ENCODE results near the gene DHTKD1.
A peak's percentile ranks its signal among the peaks of the same experiment; 100 is the strongest.

The DHTKD1 gene

DNA sequence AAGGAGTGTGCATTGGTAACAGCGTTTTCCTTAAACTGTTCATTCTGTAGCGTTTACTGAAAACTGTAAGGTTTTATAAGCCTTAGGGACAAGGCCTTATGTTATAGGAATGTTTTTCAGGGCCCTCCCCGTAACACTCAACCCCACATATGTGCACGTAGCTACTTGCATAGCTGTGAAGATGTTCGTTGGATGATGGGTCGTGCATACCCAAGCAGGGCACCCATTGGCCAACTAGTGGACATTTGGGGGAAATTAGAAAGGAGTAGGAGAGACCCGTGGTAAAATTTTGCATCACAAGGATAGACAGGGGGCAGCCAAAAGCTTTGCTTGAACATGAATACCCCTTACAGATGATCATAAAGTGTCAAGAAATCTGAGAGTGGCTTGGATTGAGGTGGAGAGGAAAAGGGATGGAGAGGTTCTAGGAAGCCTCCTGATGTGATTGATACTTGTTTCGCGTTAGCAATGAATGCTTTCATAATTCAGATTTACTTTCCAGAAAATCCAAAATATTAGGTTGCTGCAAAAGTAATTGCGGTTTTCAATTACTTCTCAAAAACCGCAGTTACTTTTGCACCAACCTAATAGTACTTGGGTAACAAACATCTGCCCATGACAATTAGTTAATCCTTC, 61.6 kb downstream of the DHTKD1 start:
- in situ Hi-C loops (cut with HindIII; ENCODE audit: low sequenced_read_pairs) = loop anchor here (5.0 kb wide), 1 partner anchor 37 kb away; no protein-coding TSS in a partner anchor
- H3K4me3 ChIP-seq (ENCODE audit: low read depth, low read length) = peak overlapping the region; percentile 77
- TF ChIP-seq, protein P1, sequence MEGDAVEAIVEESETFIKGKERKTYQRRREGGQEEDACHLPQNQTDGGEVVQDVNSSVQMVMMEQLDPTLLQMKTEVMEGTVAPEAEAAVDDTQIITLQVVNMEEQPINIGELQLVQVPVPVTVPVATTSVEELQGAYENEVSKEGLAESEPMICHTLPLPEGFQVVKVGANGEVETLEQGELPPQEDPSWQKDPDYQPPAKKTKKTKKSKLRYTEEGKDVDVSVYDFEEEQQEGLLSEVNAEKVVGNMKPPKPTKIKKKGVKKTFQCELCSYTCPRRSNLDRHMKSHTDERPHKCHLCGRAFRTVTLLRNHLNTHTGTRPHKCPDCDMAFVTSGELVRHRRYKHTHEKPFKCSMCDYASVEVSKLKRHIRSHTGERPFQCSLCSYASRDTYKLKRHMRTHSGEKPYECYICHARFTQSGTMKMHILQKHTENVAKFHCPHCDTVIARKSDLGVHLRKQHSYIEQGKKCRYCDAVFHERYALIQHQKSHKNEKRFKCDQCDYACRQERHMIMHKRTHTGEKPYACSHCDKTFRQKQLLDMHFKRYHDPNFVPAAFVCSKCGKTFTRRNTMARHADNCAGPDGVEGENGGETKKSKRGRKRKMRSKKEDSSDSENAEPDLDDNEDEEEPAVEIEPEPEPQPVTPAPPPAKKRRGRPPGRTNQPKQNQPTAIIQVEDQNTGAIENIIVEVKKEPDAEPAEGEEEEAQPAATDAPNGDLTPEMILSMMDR (IDR thresholded peaks at IDR 0.05; ENCODE audit: low read depth, low read length, missing control alignments) = peak; percentile 74
- DNase-seq (ENCODE audit: low read depth) = peak; percentile 53

DNA sequence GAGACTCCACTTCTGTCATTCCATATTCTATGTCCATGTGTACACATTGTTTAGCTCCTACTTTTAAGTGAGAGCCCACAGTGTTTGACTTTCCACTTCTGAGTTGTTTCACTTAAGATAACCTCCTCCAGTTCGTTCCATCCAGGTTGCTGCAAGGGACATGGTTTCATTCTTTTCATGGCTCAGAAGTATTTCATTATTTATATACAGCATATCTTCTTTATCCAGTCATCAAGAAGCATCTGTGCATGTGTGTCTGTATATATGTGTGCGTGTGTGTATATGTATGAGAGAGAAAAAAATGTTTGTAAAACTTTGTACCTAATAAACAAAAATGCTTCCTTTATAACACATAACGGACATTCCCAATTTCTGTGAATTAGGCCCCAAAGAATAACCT, 66.9 kb downstream of the DHTKD1 start:
- TF ChIP-seq, protein P1 (IDR thresholded peaks at IDR 0.05; ENCODE audit: low read depth, low read length, missing control alignments) = no peak
- no peak for DNase-seq (ENCODE audit: low read depth)
- H3K4me3 ChIP-seq (ENCODE audit: low read depth, low read length) = no peak overlapping the region
- in situ Hi-C loops (cut with HindIII; ENCODE audit: low sequenced_read_pairs) = no loop called here

DNA sequence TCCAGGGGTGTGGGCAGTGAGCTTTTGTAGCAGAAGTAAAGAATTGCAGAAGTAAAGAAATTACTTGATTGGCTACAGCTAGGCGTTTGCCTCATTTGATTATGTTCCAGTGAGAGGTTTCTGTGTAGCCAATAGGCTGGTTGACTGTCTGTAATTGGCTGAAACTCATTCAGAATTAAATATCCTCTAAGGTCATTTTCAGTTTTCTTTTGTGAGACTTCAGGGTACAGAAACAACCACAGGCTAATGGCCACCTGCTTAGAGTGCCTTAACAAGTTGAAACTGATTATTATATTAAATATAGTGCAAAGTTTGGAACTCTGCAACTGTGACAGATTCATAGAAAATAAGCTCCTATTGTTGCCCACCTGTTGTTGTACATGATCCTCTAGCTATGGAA, 71.3 kb downstream of the DHTKD1 start:
- H3K4me3 ChIP-seq (ENCODE audit: low read depth, low read length) = no peak overlapping the region
- TF ChIP-seq, protein P1 (IDR thresholded peaks at IDR 0.05; ENCODE audit: low read depth, low read length, missing control alignments) = no peak
- no peak for DNase-seq (ENCODE audit: low read depth)
- in situ Hi-C loops (cut with HindIII; ENCODE audit: low sequenced_read_pairs) = no loop called here

DNA sequence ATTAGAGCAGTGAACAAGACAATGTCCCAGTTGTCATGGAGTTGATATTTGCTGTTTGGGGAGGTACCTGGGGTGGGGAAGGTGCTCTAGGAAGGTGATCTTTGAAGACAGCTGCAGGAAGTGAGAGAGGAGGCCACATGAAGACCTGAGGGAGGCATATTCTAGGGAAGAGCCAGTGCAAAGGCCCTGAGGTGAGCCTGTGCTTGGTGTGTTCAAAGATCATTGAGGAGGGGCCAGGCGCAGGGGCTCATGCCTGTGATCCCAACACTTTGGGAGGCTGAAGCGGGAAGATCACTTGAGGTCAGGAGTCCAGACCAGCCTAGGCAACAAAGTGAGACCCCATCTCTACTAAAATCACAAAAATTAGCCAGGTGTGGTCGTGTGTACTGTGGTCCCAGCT, 75.8 kb downstream of the DHTKD1 start:
- in situ Hi-C loops (cut with HindIII; ENCODE audit: low sequenced_read_pairs) = no loop called here
- no peak for DNase-seq (ENCODE audit: low read depth)
- no peak overlapping the region for H3K4me3 ChIP-seq (ENCODE audit: low read depth, low read length)
- TF ChIP-seq, protein P1 (IDR thresholded peaks at IDR 0.05; ENCODE audit: low read depth, low read length, missing control alignments) = no peak

DNA sequence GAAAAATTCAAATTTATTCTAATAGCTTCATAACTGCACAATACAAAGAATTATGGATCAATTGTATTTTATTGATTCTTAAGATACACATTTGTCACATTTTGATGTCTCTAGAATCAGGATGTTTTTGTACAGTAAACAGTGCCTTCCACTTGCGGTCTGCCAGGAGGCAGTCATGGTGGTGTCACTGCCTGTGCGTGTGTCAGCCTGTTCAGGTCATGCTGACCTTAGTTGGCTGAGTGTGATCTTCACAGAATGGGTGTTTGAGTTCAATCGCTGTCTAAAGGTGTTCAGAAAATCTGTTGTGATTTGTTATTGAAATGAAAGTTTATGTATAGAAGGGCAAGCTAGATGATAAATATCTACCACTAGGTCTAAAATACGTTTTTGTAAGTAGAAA, 81.4 kb downstream of the DHTKD1 start:
- no peak for DNase-seq (ENCODE audit: low read depth)
- in situ Hi-C loops (cut with HindIII; ENCODE audit: low sequenced_read_pairs) = no loop called here
- H3K4me3 ChIP-seq (ENCODE audit: low read depth, low read length) = no peak overlapping the region
- TF ChIP-seq, protein P1 (IDR thresholded peaks at IDR 0.05; ENCODE audit: low read depth, low read length, missing control alignments) = no peak

DNA sequence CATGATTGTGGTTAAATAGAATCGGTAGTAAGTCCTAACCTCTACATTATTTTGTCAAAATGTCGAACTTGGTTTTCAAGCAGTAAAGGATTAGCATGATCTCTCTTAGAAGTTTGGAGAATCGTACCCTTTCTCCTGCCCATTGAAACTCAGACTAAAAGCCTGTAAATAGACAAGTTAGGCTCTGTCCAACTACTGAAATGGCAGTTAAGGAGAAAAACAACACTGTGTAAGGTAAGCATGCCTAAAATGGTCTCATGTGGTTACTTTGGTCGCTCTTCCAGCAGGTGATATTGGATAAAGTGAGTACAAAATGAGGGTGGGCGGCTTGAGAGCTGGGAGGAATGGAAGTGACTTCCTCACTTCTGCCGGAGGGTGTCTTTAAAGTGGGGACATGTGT, 85.8 kb downstream of the DHTKD1 start:
- TF ChIP-seq, protein P1 (IDR thresholded peaks at IDR 0.05; ENCODE audit: low read depth, low read length, missing control alignments) = no peak
- in situ Hi-C loops (cut with HindIII; ENCODE audit: low sequenced_read_pairs) = no loop called here
- no peak overlapping the region for H3K4me3 ChIP-seq (ENCODE audit: low read depth, low read length)
- DNase-seq (ENCODE audit: low read depth) = no peak

Data from astrocyte of the cerebellum (primary cell).